DMS79 (cell line): ENCODE data around the gene PRR15L.

Source experiments
- DNase-seq: peaks from one replicate; lab custom pipeline; 2025; lab: John Stamatoyannopoulos, UW

PRR15L gene

DNA sequence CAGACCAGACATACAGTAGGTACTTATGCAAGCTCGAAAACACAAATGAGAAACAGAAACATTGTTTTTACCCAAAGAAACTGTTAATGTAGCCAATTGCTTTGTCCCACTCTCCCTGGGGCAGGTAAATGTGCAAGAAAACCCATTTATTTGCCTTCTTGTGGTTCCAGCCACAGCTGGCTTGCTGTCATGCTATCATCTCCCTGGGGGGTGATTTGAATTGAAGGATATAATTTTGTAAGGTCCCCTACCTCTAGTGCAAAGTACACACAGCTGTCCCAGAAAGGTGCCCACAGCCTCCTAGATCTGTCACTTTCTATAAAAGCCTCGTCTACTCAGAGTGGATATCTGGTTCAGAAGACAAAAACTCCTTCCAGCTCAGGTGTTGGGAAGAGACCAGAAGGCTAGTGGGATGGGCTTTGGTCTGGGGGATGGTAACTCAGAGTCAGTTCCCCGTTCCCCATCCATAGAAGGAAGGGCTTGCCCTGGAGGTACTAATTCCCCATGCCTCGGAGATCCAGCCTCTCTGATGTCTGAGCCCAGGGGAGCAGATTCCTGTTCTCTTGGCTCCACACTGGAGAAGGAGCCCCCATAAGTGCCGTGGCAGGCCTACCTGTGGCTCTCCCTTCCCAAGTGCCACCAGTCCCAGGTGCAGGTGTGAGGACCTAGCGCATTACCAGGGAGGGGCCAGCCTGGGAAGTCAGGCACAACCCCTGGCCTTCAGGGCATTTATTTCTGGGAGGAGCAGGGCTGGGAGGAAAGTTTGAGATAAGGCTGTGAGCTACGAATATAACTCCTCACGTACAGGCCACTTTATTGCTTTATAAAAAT lies 2.4 kb upstream of the PRR15L start:
- peak; percentile 53 for DNase-seq

DNA sequence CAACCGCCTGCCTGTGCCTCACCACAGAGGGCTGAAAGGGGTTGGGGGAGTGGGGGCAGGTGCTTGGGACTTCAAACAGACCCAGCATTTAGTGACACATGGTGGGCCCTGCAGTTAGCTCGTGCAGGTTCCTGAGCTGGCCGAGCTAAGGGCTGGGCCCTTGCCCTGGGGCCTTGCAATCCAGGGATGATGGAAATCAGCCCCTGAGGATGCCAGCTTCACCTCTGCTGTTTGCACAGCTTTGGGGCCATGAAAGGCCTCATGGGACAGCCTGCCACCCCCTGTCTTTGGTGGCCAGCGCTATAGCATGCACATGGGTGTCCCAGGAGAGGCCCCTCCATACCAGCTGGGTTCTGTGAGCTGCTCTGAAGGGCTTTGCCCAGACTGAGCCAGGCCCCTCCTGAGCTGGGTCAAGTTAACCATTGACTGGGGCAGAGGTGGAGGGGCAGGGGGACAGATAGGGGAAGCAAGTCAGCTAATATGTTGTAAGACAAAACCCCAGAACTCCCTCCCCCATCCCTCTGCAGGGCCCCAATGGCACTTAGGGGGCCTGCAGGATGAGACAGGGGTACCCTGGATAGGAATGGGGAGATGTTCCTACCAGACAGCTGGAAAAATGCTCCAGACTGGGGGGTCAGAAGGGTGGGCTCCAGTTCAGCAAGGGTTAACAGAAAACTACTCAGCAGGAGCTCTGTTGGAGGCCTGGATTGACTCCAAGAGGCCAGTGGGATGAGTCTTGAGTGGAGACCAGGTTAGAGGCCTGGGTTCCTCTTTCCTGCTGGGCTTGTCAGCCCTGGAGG lies 692 bp downstream of the PRR15L start:
- DNase-seq: no peak

DNA sequence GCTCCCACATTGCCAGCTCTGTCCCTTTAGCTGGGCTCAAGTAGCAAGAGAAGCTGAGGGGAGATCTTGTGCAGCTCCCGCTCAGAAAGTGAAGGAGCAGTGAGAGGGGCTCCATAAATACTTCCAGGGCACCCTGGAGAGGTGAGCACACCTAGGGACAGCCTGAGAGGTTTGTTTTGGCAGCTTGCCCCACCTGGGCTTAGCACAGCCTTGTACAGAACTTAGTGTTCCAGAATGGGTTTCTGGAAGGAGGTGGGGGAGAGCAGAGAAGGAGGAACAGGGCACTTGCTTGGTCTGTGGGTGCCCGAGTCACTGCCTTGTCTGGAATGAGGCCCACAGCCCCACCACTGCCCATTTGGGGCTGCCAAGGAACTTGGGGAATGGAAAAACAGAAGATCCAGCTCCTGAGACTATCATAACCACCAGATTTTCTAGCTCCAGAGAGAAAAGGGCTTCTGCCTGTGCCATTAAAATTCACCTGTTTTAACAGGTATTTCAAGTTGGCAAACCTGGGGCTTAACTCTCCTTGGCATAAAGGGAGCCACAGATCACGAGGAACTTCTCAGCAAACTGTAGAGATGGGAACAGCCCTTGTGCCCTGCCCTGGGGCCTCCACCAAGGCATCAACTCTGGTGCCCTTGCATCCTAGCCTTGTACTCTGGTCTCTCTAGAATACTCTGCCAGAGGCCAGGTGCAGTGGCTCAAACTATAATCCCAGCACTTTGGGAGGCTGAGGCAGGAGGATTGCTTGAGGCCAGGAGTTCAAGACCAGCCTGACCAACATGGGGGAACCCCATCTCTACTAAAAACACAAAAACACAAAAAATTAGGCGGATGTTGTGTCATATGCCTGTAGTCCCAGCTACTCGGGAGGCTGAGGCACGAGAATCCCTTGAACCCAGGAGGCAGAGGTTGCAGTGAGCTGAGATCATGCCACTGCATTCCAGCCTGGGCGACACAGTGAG lies 1.9 kb downstream of the PRR15L start:
- DNase-seq: peak; percentile 95

DNA sequence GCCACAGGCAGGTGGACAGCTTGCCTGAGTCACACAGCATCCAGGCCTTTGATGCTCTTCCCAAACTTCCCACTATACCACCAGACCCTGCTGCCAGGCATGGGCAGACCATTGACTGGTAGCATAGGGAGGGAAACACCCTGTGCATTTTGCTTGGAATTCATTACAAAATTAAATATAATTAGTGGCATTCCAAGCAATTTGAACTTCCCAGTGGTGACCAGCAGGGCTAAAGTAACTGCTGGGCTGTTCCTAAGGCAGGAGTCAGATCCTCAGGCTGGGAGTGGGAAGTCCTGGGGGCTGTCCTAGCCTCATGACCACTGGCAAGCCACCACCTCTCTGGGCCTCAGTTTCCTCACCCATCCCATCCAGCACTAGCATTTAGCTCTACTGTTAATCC lies 3.8 kb downstream of the PRR15L start:
- no peak for DNase-seq

DNA sequence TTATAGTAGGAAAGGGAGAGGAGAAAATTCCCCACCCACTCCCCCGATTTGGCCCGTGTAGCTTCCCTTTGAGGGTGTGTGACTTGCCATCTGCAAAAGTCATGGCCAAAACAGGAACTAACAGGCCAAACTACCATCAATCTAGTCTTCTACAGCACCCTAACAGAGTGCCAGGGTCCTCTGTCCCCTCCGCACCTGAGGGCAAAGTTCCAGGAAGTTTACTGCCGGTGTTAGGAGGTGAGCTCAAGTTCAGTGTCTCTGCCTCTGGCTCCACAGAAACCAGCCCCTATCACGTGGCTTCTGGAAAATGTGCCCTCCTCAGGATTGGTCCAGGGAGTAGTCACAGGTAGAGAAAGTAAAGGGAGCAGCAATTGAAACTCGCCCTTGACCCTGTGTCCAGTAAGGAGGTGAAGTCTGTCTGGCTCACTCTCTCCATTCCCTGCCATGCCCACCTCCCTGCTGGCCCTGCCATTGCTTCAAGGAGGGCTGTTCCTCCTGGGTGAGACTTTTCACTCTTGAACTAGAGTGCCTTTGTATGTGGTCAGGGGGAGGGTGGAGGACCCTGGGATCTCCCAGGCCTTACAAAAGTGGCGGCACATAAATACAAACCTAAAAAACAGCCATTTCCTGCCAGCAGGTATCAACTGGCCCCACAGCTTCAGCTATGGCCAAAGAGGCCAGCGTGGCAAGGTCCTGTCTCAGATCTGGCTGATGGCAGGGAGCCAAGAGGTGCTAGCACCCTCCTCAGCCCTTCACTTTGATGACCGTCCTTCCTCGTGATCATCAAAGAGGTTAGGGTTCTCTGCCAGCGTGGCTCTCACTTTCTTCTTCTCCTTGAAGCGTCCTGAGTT lies 5.3 kb downstream of the PRR15L start:
- no peak for DNase-seq

DNA sequence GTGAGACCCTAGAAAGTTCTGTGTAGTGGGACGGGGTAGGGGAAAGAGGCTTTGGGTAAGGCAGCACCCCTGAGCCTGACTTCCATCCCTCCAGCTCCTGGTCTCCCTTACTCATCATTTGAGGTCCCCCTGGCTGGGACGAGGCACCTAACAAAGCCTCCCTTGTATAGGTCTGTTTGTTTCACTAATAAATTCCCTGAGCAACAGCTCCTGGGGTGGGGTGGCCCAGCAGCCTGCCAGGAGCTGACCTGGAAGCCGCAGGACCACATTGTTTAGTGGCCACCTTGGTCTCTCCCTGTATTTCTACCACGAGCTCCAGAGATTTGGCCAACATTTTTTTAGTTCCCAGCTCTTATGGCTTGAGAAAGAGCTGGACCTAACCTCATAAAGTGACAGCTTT lies 7.2 kb downstream of the PRR15L start:
- DNase-seq: no peak

DNA sequence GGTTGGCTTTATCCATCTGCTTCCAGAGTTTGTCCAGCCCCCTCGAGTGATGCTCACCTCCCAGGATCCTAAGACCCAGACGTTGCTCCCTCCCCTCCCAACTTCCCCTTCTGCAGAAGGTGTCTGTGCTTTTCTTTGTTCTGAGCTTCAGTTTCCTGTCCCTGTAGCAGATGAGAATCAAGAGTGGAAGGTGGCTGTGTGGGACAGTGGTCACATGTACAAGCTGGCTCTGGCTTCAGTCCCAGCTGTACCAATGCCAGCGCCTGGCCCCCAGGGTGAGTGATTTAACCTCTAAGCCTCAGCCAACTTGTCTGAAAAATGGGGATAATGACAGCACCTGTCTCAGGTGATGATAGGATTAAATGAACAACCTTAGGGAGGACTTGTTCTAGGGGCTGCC lies 7.7 kb downstream of the PRR15L start:
- DNase-seq: no peak

DNA sequence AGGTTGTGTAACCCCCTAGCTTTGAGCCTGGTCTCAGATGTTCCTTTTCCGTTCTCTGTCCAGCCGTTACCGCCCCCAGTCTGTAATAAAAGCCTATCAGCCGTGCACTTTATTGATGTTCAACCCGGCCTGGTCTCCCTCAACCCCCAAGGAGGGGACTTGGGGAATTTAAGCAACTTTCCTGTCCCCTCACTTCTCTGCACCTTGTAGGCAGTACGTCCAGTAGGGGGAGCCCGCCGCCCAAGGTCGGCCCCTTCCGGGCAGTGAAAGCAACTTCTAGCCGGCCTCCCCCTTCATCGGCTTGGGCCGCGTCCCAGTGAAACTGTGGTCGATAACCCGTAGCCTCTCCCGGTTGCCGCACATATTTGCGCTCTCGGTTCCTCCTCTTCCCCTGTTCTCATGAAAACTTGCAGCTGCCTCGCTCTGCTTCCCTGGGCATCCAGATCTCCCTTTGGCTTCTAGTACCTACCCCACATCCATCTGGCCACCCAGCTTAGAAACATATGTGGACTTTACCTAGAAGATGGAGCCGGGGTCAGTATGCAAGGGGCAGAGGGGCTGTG lies 8.4 kb downstream of the PRR15L start:
- DNase-seq: peak; percentile 67

DNA sequence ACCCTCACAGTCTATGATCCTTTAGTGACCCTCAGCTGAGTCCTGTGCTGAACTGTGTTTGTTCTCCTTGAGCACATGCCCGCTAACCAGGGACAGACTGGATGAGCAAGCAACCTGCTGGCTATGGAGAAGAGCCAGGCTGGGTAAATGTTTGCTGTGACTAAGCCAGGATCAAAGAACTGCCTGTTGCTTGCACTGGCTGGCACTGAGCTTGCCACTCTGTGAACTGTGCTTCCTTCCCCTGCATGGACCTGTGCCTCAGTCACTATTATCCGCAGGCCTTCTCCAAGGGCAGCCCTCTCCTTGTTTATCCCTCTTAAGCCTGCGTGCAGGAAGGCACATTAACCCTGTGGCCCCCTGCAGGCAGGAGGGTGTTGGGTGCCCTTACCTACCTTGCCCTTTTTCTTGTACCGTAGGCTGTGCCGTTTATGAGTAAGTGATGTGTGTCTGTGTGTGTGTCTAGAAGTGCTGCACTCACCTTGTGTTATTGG lies 8.9 kb downstream of the PRR15L start:
- no peak for DNase-seq

DNA sequence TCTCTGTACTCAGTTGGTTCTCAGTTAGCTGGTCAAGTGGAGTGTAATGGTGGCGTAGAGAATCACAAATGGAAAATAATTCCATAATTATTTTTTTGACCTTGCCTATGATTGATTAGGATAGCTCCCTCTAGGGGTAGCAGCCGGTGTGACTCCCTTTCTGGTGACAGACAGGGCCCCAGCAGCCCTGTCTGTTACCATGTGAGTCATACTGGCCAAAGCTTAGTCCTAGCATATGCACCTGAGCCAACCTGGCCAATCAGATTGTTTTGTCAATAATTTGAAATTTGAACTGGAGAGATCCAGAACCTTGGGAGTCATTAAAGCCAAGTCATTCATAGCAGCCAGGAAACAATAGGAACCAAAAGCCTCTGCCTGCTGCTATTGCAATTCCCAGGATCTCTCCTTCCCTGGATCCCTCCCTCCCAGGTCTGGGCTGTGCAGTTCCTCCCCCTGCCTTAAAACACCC lies 10.7 kb downstream of the PRR15L start:
- peak; percentile 47 for DNase-seq

DNA sequence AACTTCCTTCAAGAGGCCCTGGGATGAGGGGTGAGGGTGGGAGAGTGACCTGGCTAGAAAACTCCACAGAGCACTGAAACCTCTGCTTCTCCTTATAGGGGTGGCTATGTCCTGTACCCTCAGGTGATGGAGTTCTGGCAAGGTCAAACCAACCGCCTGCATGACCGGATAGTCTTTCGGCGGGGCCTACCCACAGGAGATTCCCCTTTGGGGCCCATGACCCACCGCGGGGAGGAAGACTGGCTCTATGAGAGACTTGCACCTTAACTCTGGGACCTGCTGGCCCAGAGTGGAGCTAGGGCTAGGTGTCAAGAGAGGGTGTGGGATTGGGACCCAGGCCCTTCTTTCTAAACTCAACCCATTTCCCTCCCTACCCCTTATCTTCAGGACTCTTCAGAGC lies 11.2 kb downstream of the PRR15L start:
- DNase-seq: no peak

DNA sequence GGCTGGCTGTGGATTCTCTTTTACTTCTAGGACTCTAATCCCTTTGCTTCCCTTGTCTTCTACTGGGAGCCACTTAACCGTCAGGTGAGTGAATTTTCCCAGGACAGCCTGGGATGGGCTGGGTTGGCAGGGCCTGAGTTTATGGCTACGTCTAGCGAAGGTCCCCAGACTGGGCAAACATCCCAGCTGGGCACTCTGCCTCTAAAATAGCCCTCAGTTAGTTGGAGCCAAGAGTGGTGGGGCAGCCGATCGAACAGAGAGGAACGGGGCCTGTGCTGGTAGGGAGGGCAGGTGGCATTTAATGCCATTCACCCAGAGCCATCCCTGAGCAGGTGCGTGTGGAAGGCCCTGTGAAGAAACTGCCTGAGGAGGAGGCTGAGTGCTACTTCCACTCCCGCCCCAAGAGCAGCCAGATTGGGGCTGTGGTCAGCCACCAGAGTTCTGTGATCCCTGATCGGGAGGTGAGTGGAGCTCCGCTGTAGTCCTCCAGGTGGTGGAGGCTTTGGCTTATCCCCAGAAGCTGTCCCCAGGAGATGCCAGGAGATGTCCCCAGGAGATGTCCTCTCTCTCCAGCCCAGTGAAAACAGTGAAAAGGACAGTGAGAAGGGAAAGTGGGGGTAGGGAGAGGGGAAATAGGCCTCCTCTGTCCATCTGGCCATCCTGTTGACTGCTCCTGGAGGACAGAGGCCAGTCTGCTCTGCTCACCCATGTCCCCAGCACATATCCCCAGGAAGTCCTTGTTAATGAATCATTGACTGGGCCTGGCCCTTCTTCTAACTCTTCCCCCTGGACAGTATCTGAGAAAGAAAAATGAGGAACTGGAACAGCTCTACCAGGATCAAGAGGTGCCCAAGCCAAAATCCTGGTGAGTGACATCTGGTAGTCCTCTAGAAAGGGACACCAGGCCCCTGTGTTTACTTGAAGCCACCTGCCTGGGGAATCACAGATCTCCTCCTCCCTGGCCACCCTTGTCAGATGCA lies 11.9 kb downstream of the PRR15L start:
- DNase-seq: no peak

DNA sequence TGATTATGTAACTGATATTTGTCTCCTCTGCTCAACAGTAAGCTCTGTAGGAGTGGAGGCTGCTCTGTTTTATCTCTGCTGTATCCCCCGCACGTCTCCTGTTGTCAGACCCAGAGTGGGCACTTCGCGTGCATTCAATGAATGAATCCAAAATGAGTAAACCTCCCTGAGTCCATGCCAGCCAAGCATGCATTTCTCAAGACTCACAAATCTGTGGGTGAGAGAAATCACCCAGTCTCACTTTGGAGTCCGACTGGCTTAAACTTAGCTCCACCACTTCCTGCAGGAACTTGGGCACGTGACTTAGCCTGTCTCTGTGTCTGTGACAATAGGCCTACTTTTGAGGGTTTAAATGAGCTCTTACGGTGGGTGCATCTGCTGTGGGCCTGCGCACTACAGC lies 12.6 kb downstream of the PRR15L start:
- DNase-seq: no peak

DNA sequence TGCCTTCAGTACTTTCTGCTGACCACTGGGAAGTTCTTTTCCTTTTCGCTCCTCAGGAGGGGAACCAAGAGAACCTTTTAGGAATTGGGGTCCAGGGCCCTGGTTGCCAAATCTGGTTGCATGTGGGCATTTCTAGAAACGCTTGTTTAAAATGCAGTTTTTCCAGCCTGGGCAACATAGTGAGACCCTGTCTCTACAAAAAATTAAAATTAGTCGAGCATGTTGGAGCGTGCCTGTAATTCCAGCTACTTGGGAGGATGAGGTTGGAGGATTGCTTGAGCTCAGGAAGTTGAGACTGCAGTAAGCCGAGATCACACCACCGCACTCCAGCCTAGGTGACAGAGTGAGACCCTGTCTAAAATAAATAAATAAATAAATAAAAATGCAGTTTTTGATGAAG lies 15.1 kb downstream of the PRR15L start:
- no peak for DNase-seq

DNA sequence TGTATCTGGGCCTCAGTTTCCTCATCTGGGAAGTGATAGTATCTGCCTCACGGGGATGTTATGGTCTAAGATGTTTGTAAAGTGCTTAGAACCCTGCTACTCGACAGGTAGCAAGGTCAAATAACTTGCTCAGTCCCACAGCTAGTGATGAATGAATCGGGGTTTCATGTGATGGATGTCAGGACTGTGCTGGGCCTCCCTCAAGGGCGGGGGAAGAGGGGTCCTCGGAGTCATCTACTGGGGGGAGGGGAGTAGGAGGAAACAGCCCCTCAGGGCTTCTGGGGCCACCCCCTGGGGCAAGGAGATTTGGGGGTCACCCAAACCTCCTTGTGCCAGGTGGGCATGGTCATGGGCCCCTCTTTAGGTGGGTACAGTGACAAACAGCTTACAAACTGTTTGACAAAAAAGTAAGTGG lies 15.6 kb downstream of the PRR15L start:
- no peak for DNase-seq

DNA sequence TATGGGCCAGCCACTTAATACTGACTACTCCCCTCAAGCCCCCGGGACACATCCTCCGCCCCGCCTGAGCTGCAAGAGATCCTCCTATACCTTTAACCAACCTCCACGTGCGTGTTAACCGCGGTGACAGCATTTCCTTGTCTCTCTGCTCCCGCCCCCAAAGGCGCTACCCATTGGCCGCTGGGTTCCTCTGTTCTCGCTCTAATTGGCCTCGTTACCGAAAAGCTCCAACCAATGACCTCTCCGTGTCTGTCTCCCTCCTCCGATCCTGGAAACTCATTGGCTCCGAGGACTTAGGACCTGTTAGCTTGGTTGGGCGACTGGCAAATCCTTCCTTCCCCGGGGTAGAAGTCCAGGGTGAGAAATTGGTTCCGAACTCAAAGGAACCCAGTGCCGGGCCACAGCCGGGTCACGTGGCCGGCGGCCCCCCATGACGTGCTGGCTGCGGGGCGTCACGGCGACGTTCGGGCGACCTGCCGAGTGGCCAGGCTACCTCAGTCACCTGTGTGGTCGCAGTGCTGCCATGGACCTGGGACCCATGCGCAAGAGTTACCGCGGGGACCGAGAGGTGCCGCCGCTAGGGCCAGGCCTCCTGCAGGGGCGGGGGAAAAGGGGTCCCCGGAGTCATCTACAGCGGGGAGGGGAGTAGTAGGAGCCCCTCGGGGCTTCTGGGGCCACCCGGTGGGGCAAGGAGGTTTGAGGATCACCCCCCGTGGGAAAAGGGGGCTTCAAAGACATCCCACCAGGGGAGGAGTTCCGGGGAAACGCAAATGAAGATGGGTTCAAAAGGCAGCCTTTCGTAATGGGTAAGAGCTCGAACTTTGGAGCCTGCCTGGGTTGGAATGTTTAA lies 16.2 kb downstream of the PRR15L start, which contains the start of gene PNPO:
PNPO (plus strand) TSS at position 326 of the 850 bp plus-strand sequence; CDS start at position 431, 105 bp downstream.
- DNase-seq: peak; percentile 98

DNA sequence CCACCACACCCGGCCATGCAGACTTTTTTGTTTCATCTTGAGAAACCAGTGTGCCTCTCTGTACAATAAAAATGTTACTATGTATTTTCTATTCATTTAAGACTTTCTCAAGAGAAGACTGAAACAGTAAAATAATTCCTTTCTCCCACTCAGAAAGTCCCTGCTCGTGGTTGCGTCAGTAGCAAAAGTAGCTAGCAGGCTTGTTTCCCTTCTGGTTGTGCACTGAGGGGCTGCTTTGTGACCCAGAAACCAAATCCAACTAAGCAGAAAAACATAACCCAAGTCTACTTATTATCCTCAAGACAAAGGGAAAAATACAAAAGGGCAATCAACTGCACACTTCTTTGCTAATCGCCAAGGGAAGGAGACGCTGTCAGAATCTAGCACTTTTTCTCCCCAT lies 19.7 kb downstream of the PRR15L start:
- DNase-seq: no peak

DNA sequence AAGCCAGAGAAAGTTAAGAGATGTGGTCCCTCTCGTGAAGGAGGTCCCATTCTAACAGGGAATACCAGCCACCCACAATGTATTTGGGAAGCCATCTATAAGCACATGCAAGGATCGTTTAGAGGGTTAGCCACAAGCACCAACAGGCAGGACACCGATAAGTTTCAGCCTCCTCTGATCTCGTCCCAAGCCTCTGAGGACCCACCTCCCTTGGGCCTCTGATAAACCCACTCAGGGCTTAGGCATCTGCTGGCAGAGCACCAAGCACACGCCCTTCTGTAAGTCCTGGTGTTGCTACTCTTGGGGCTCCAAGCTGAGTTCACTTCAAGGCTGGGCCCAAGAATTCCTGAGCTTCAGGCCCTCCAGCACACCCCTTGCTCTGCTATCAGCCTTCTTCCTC lies 21.7 kb downstream of the PRR15L start:
- no peak for DNase-seq
